Muscle layer of duodenum (tissue), 2 donors: Measurements from ENCODE around the gene TMEM229A.

Source experiments
- H3K27ac ChIP-seq: one replicate; pipeline ENCODE4 v1.7.0; 2013; ENCODE audit warnings: mild to moderate bottlenecking, low read length
- H3K27me3 ChIP-seq: one replicate; pipeline ENCODE4 v1.7.0; 2013; ENCODE audit warnings: low read depth, mild to moderate bottlenecking, control low read depth, low read length
- H3K36me3 ChIP-seq, 2 donors: one replicate each; pipeline ENCODE4 v1.7.0; 2013; ENCODE audit warnings: low read length in 2 of 2, control low read depth in 1 of 2, mild to moderate bottlenecking in 1 of 2; ENCODE audit not compliant: insufficient read depth in 2 of 2, control insufficient read depth in 1 of 2
- H3K4me1 ChIP-seq, 2 donors: one replicate each; pipeline ENCODE4 v1.7.0; 2013; ENCODE audit warnings: low read length in 2 of 2, mild to moderate bottlenecking in 2 of 2, control low read depth in 1 of 2, moderate library complexity in 1 of 2; ENCODE audit not compliant: insufficient read depth in 2 of 2, control insufficient read depth in 1 of 2
- H3K4me3 ChIP-seq, 2 donors: one replicate each; pipeline ENCODE4 v1.7.0; 2013; ENCODE audit warnings: low read length in 2 of 2, low read depth in 1 of 2, mild to moderate bottlenecking in 1 of 2
- H3K9me3 ChIP-seq, 2 donors: one replicate each; pipeline ENCODE4 v1.7.0; 2013; ENCODE audit warnings: low read length in 2 of 2, control low read depth in 1 of 2, mild to moderate bottlenecking in 1 of 2; ENCODE audit not compliant: control insufficient read depth in 1 of 2
- donor health status: healthy.

The TMEM229A gene

DNA sequence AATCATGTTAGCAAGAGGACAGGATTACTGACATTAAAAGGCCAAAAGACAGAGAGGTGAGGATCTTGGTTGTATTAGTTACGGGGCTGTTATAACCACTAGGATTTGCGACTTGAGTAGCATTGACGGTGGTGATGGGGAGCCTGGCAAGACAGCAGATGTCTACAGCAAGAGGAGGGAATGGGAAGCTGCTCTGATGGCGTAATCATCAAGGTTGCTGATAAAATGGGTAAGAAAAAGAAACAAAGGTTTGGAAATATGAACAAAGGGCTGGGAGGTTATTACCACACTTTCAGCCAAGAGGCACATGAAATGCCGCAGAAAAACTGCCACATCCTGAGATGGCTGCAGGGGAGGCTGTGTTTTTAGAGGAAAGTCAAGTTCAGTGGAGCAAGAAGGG is 33.9 kb downstream of the TMEM229A start:
- H3K4me1 ChIP-seq: no peaks in the 10 kb centered on the region
- H3K27me3 ChIP-seq: no peaks in the 10 kb centered on the region
- peaks cover 0 to 6% of the 10 kb centered on the region in 2 donors for H3K9me3 ChIP-seq

DNA sequence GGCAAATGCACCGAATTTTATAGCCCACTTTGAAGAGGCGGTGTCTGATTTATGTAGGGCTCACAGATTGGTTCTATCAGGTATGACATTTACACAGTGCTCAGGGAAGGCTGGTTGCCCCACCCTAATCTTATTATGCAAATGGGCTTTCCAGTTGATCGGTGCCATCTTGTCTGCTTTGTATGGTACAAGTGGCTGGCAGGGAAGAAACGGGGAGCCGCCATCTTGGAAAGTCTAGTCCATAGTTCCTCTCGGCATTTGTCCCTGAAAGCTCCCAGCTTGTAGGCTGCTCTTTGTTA is 36.6 kb downstream of the TMEM229A start:
- Histone ChIP-seq H3K36me3 (no peaks in the 10 kb centered on the region), H3K4me1 (no peaks in the 10 kb centered on the region), H3K9me3 (no peaks in the 10 kb centered on the region), H3K27me3 (no peaks in the 10 kb centered on the region), H3K4me3 (no peak overlapping the region), H3K27ac (no peak overlapping the region)

More for the DNA sequence above, 33.9 kb downstream of the TMEM229A start:
- no peak overlapping the region for H3K4me3 ChIP-seq
- no peak overlapping the region for H3K27ac ChIP-seq
- no peaks in the 10 kb centered on the region for H3K36me3 ChIP-seq

DNA sequence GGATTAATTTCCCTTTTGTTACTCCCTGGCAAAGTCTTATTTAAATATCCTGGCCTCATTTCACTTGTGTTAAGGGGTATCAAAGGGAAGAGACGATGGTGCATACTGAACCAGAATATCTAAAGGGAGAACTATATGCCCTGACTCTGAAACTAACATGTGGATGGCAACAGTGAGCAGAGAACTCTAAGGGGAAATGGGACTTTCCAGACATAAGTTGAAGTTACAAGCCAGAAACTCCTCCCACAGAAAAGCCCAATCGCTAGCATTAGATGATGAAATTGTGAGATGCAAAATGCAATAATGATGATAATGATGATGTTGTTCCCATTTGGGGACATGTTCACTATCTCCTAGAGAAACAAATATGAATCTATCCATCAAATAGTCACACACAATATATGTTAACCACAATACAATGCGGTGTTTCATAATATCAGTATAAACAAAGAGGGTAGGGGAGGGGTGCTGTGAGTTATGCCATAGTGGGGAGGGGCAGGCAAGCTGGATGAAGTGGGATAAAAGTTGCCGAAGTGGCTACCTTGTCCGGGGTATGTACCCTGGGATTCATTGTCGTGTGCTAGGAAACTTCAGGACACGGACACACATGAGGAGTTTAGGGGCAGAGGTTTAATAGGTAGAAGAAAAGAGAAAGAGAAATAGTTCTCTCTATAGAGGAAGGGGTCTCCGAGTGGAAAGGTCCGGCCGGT is 37.1 kb downstream of the TMEM229A start:
- H3K4me1 ChIP-seq: no peaks in the 10 kb centered on the region
- H3K36me3 ChIP-seq: no peaks in the 10 kb centered on the region
- H3K9me3 ChIP-seq: no peaks in the 10 kb centered on the region
- no peak overlapping the region for H3K4me3 ChIP-seq
- no peak overlapping the region for H3K27ac ChIP-seq
- no peaks in the 10 kb centered on the region for H3K27me3 ChIP-seq

DNA sequence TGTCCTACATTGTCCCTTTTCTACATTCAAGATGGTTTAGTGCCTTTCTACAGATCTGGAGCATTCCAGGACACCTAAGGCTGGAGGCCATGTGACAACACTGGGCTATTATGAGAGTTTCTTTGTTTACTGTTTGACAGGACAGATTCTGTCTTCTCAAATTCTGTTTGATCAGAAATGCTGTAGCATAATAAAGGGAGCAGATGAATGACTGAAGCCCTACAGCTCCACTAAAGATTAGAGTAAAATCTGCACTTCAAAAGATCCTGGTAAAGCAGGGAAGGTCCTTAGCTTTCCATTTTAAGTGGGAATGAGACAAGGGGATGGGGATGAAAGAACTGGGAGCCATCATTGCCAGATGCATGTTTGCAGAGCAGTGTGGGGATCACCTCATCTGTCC is 38.4 kb downstream of the TMEM229A start:
- Histone ChIP-seq H3K4me1 (no peaks in the 10 kb centered on the region), H3K27me3 (no peaks in the 10 kb centered on the region), H3K4me3 (no peak overlapping the region), H3K9me3 (no peaks in the 10 kb centered on the region), H3K27ac (no peak overlapping the region), H3K36me3 (no peaks in the 10 kb centered on the region)

DNA sequence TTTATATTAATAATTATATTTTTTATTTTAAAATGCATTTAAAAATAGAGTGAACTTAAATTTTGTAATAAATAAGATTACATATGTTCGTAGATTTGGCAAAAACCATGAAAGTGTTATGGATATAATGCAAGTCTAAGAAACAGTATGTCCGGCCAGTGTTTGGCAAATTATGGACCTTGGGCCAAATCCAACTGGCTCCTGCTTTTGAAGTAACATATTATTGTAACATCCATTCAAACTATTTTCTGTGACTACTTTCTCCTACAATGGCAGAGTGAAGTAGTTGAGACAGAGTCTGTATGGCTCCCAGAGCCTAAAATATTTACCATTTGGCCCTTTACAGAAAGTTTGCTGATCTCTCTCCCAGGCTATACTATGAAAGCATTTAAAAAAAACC is 38.9 kb downstream of the TMEM229A start:
- H3K27ac ChIP-seq: no peak overlapping the region
- no peaks in the 10 kb centered on the region for H3K27me3 ChIP-seq
- no peaks in the 10 kb centered on the region for H3K9me3 ChIP-seq
- no peaks in the 10 kb centered on the region for H3K36me3 ChIP-seq
- no peak overlapping the region for H3K4me3 ChIP-seq
- no peaks in the 10 kb centered on the region for H3K4me1 ChIP-seq

DNA sequence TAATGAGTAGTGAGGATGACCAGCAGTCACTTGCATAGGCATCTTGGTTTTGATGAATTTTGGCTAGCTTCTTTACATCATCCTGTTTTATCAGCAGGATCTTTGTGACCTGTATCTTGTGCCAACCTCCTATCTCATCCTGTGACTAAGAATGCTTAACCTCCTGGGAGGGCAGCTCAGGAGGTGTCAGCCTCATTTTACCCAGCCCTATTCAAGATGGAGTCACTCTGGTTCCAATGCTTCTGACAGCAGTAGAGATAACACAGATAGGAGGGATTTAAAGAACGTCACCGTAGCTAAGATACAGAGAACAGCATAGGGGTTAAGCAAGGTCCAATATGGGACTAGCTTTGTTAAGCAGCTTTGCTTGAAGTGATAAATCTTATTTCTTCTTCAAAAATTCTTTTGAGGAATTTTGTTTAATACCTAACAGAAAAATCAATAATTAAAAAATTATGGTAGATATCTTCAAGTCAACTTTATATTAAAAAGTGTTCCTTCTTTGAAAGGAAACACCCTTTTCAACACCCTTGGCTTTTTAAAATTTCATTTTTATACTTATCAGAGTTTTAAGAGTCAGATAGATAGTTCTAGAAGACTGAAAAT is 39.9 kb downstream of the TMEM229A start:
- no peak overlapping the region for H3K27ac ChIP-seq
- H3K4me1 ChIP-seq: no peaks in the 10 kb centered on the region
- no peak overlapping the region for H3K4me3 ChIP-seq
- H3K27me3 ChIP-seq: no peaks in the 10 kb centered on the region
- no peaks in the 10 kb centered on the region for H3K36me3 ChIP-seq
- no peaks in the 10 kb centered on the region for H3K9me3 ChIP-seq

DNA sequence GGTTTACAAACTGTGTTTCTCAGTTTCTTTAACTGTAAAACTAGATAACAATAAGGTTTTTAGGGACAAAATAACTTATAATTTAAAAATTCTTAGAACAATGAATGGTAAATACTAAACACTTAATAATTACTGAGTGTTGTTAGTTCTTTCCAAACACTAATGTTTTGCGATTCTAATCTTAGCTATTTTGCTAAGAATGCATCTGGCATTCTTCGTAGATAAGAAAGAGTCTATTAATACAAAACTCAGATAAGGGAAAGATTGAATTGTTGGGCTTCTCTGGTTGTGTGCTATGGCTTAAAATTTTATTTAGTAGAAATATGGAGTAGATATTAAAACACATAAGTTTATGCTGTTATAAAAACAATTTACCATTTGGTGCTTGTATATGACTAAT is 45.4 kb downstream of the TMEM229A start:
- Histone ChIP-seq H3K36me3 (no peaks in the 10 kb centered on the region), H3K4me1 (no peaks in the 10 kb centered on the region), H3K27ac (no peak overlapping the region), H3K9me3 (no peaks in the 10 kb centered on the region), H3K27me3 (no peaks in the 10 kb centered on the region), H3K4me3 (no peak overlapping the region)
